ENCODE results near the gene NIPBL.

GRCh38 chr5:36948041-36948440 lies 71.5 kb downstream of the NIPBL start:
- TF ChIP-seq CTCF (IDR thresholded peaks at IDR 0.05) (no peak), POLR2A (IDR thresholded peaks at IDR 0.05) (no peak), EP300 (IDR thresholded peaks at IDR 0.05) (no peak), POLR2AphosphoS5 (IDR thresholded peaks at IDR 0.05) (no peak)
